Activated naive CD4-positive, alpha-beta T cell treated with anti-CD3 and anti-CD28 coated beads, Interleukin-2, amount 50 U/mL, for 72 hours (primary cell): ENCODE measurements around the gene MICOS13. TPM values are rescaled to one million over a fixed set of nuclear protein-coding genes. Genes with fewer than 3 reads are reported as not detected.
A peak's percentile ranks its signal among the peaks of the same experiment; 100 is the strongest.

Source experiments
- ATAC-seq, 2 donors: fragments of 150-1000 bp; cut with Tn5 transposase; 2 replicates each; pipeline ENCODE4 v1.10.0; 2021; ENCODE audit warnings: mild to moderate bottlenecking in 2 of 2, moderate library complexity in 2 of 2
- DNase-seq, 2 donors: peaks; one replicate each; pipeline ENCODE4 v3.0.0; 2021 to 2022; ENCODE audit warnings: low spot score in 2 of 2
- H3K27ac Mint-ChIP-seq, 2 donors: one replicate each; pipeline ENCODE4 v1.8.0; 2022; ENCODE audit warnings: mild to moderate bottlenecking in 2 of 2, mixed read lengths in 2 of 2
- H3K36me3 Mint-ChIP-seq, 2 donors: one replicate each; pipeline ENCODE4 v1.8.0; 2022; ENCODE audit warnings: mixed read lengths in 2 of 2
- H3K9me3 Mint-ChIP-seq, 2 donors: one replicate each; pipeline ENCODE4 v1.8.0; 2022; ENCODE audit warnings: mixed read lengths in 2 of 2
- total RNA-seq, 2 donors: library from RNA; stranded (reverse); gene quantifications; one replicate each; pipeline ENCODE4 v1.2.3, GENCODE V29; 2022

The MICOS13 gene
- total RNA-seq, 2 donors from 2014 or later = 32.0 to 47.2 TPM

- H3K27ac Mint-ChIP-seq = peak overlapping the region; percentile 69 to 86
- H3K9me3 Mint-ChIP-seq = no peaks in the 10 kb centered on the region
- peaks cover 7 to 8% of the 10 kb centered on the region in 2 donors for H3K36me3 Mint-ChIP-seq
- DNase-seq (no peak), ATAC-seq (peak in 1 of 2 donors; percentile 69)
Measured at GRCh38 chr19:5665781-5666513, 14.4 kb downstream of the MICOS13 start.

GRCh38 chr19:5664515-5664914, 15.8 kb downstream of the MICOS13 start:
- ATAC-seq = no peak
- H3K9me3 Mint-ChIP-seq = no peaks in the 10 kb centered on the region
- DNase-seq = no peak
- H3K36me3 Mint-ChIP-seq = peaks cover 7 to 13% of the 10 kb centered on the region in 2 donors
- peak overlapping the region; percentile 69 to 86 for H3K27ac Mint-ChIP-seq

DNA sequence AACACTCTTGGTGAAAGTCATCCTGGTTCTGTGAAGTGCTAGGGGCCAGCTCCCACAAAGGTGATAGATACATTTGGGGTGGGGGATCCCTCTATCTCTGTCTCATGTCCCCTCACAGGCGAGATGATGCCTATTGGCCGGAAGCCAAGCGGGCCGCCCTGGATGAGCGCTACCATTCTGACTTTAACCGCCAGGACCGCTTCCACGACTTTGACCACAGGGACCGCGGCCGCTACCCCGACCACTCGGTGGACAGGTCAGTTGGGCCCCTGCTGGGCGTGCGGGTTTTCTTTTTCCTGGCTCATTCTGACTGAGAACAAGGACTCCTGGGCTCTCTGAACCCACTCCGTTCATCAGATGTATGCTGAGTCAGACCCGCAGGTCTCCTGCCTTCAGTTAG, 16.4 kb downstream of the MICOS13 start:
- Mint-ChIP-seq H3K36me3 (peaks cover 2 to 13% of the 10 kb centered on the region in 2 donors), H3K9me3 (no peaks in the 10 kb centered on the region), H3K27ac (no peak overlapping the region)
- ATAC-seq (no peak), DNase-seq (no peak)

DNA sequence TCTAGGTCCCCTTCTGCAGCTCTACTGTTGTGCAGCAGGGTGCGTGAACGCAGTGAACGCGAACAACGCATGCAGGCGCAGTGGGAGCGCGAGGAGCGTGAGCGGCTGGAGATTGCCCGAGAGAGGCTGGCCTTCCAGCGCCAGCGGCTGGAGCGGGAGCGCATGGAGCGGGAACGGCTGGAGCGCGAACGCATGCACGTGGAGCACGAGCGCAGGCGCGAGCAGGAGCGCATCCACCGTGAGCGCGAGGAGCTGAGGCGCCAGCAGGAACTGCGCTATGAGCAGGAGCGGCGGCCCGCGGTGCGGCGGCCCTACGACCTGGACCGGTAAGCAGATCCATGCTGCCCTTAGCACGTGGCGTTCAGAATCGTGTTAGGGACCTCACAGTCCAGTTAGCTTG, 18.8 kb downstream of the MICOS13 start:
- peaks cover 0 to 16% of the 10 kb centered on the region in 2 donors for H3K36me3 Mint-ChIP-seq
- no peaks in the 10 kb centered on the region for H3K9me3 Mint-ChIP-seq
- ATAC-seq = no peak
- peak overlapping the region in 1 of 2 donors; percentile 44 for H3K27ac Mint-ChIP-seq
- DNase-seq = no peak

- Mint-ChIP-seq H3K36me3 (peaks cover 12 to 41% of the 10 kb centered on the region in 2 donors), H3K27ac (peak overlapping the region in 1 of 2 donors; percentile 42), H3K9me3 (no peaks in the 10 kb centered on the region)
- DNase-seq = no peak
- ATAC-seq = no peak
Measured at GRCh38 chr19:5655412-5655811, 24.9 kb downstream of the MICOS13 start.

GRCh38 chr19:5654931-5655330, 25.4 kb downstream of the MICOS13 start:
- ATAC-seq (no peak), DNase-seq (no peak)
- Mint-ChIP-seq H3K36me3 (peaks cover 13 to 43% of the 10 kb centered on the region in 2 donors), H3K27ac (peak overlapping the region in 1 of 2 donors; percentile 42), H3K9me3 (no peaks in the 10 kb centered on the region)

- peak overlapping the region in 1 of 2 donors; percentile 28 for H3K27ac Mint-ChIP-seq
- no peak for DNase-seq
- ATAC-seq = no peak
- no peaks in the 10 kb centered on the region for H3K9me3 Mint-ChIP-seq
- H3K36me3 Mint-ChIP-seq = peaks cover 19 to 35% of the 10 kb centered on the region in 2 donors
Measured at GRCh38 chr19:5652261-5652660, 28.1 kb downstream of the MICOS13 start.

GRCh38 chr19:5651361-5651760, 29.0 kb downstream of the MICOS13 start:
- Mint-ChIP-seq H3K27ac (peak overlapping the region in 1 of 2 donors; percentile 57), H3K36me3 (peaks cover 19 to 40% of the 10 kb centered on the region in 2 donors)
- no peak for ATAC-seq

GRCh38 chr19:5648464-5648863, 31.9 kb downstream of the MICOS13 start:
- Mint-ChIP-seq H3K36me3 (peaks cover 19 to 42% of the 10 kb centered on the region in 2 donors), H3K27ac (no peak overlapping the region), H3K9me3 (no peaks in the 10 kb centered on the region)
- DNase-seq (no peak), ATAC-seq (no peak)

More at GRCh38 chr19:5651361-5651760, 29.0 kb downstream of the MICOS13 start:
- no peaks in the 10 kb centered on the region for H3K9me3 Mint-ChIP-seq
- DNase-seq = no peak

DNA sequence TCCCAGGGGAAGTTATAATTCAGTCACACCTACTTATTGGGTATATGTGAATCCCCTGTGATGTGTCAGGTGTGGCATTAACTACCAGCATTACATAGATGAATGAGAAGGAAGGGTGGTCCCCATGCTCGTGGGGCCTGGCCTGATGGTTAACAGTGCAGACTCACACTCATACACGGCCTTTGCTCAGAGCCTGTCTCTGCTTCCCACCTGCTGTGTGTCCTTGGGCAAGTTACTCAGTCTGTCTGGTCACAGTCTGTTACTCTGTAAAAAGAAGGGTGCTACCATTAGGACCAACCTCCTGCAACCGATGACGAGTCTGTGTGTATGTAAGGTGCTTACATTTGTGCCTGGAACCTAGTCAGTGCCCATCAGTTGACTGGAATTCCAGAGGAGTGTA, 33.6 kb downstream of the MICOS13 start:
- Mint-ChIP-seq H3K36me3 (peaks cover 13 to 36% of the 10 kb centered on the region in 2 donors), H3K27ac (peak overlapping the region; percentile 42 to 92), H3K9me3 (no peaks in the 10 kb centered on the region)
- no peak for ATAC-seq
- DNase-seq = no peak

DNA sequence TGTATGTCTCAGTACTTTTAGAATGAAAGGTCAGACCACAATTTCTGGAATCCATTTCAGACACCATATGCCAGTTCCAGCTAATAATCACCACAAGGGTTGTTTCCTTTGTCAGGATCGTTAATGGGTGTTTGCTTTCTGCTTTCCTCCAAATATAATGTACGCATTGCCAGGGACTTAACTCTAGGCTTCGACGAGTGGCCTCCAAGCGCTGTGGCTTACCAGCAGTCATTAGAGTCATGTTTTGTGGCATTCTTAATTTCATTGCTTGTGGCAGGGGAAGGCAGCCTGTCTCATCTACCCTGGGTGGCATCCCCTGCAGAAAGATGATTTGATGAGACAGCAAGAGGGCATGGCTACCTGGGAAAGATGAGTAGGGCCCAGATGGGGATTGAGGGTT, 34.9 kb downstream of the MICOS13 start:
- Mint-ChIP-seq H3K27ac (peak overlapping the region in 1 of 2 donors; percentile 51), H3K9me3 (no peaks in the 10 kb centered on the region), H3K36me3 (peaks cover 12 to 41% of the 10 kb centered on the region in 2 donors)
- ATAC-seq = no peak
- DNase-seq = no peak

GRCh38 chr19:5644037-5644436, 36.3 kb downstream of the MICOS13 start:
- peak overlapping the region in 1 of 2 donors; percentile 79 for H3K27ac Mint-ChIP-seq
- H3K36me3 Mint-ChIP-seq = peaks cover 12 to 36% of the 10 kb centered on the region in 2 donors
- H3K9me3 Mint-ChIP-seq = no peaks in the 10 kb centered on the region
- no peak for ATAC-seq
- no peak for DNase-seq

DNA sequence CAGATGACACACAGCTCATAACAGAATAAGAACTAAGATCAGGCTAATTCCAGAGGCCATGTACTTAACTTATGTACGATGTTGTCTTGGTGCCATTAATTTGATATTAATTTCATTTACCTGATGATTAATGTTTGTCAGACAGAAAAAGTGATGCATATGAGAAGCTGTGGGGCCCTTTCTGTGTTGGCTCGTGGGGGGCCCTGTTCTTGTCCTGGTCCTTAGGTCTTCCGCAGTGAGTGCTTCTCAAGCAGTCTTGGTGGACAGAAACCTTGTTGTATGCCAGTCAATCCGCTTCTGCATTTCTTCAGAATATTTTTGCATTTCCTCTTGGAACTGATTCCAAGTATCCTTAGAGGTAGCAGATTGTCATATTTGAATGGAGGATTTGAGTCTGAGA, 37.3 kb downstream of the MICOS13 start:
- Mint-ChIP-seq H3K9me3 (no peaks in the 10 kb centered on the region), H3K36me3 (peaks cover 7 to 36% of the 10 kb centered on the region in 2 donors)

DNA sequence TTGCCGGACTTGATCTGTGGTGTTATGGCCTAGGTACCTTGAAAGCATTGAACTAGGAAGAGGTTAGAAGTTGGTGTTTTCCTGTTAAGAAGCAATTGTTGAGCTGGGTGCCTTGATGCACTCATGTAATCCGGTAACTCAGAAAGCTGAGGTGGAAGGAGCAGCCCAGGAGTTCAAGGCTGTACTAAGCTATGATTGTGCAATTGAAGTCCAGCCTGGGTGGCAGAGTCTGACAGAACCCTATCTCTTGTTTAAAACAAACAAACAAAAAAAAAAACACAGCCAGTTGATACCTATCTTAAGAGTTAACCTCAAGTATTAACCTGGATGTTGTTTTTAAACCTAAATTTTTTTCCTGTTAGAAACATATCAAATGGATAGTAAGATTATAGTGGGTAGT, 38.1 kb downstream of the MICOS13 start:
- no peak overlapping the region for H3K27ac Mint-ChIP-seq
- H3K9me3 Mint-ChIP-seq = no peaks in the 10 kb centered on the region
- ATAC-seq (no peak), DNase-seq (no peak)
- H3K36me3 Mint-ChIP-seq = peaks cover 6 to 34% of the 10 kb centered on the region in 2 donors

More for the DNA sequence above, 37.3 kb downstream of the MICOS13 start:
- DNase-seq (no peak), ATAC-seq (no peak)
- H3K27ac Mint-ChIP-seq = no peak overlapping the region

GRCh38 chr19:5641171-5641570, 39.1 kb downstream of the MICOS13 start:
- Mint-ChIP-seq H3K9me3 (no peaks in the 10 kb centered on the region), H3K27ac (peak overlapping the region in 1 of 2 donors; percentile 61), H3K36me3 (peaks cover 6 to 24% of the 10 kb centered on the region in 2 donors)
- DNase-seq (no peak), ATAC-seq (no peak)

- Mint-ChIP-seq H3K36me3 (peaks cover 6% of the 10 kb centered on the region in 2 donors), H3K9me3 (no peaks in the 10 kb centered on the region), H3K27ac (peak overlapping the region in 1 of 2 donors; percentile 55)
- ATAC-seq = no peak
- DNase-seq = no peak
Measured at GRCh38 chr19:5637971-5638370, 42.3 kb downstream of the MICOS13 start.

GRCh38 chr19:5635427-5635826, 44.9 kb downstream of the MICOS13 start:
- Mint-ChIP-seq H3K27ac (no peak overlapping the region), H3K9me3 (no peaks in the 10 kb centered on the region), H3K36me3 (peaks cover 0 to 6% of the 10 kb centered on the region in 2 donors)
- ATAC-seq = no peak
- no peak for DNase-seq

GRCh38 chr19:5632657-5633056, 47.7 kb downstream of the MICOS13 start:
- H3K27ac Mint-ChIP-seq = no peak overlapping the region
- H3K9me3 Mint-ChIP-seq = no peaks in the 10 kb centered on the region
- no peak for DNase-seq
- H3K36me3 Mint-ChIP-seq = peaks cover 8 to 13% of the 10 kb centered on the region in 2 donors
- no peak for ATAC-seq
